Smooth muscle cell (in vitro differentiated cells): ENCODE measurements around the gene TENM4. TPM values are rescaled to one million over a fixed set of nuclear protein-coding genes. Genes with fewer than 3 reads are reported as not detected.
A peak's percentile ranks its signal among the peaks of the same experiment; 100 is the strongest.

Experiments used
- DNase-seq: peaks from one replicate; lab custom pipeline; 2025; ENCODE audit not compliant: unreplicated experiment; lab: John Stamatoyannopoulos, UW
- H2AFZ ChIP-seq: fragments of 200-600 bp; sonication (generic); 2 replicates; pipeline ENCODE4 v1.6.0; 2016; ENCODE audit warnings: antibody characterized with exemption, low read depth, mild to moderate bottlenecking
- H3F3A ChIP-seq: fragments of 200-600 bp; sonication (generic); 2 replicates; pipeline ENCODE4 v1.6.0; 2017; ENCODE audit warnings: antibody characterized with exemption, low read depth
- H3K27ac ChIP-seq: fragments of 200-600 bp; sonication (generic); 2 replicates; pipeline ENCODE4 v1.5.1; 2016; ENCODE audit warnings: low read depth, mild to moderate bottlenecking
- H3K27me3 ChIP-seq: fragments of 200-600 bp; sonication (generic); 2 replicates; pipeline ENCODE4 v1.6.1; 2016; ENCODE audit warnings: low read depth, mild to moderate bottlenecking
- H3K36me3 ChIP-seq: fragments of 200-600 bp; sonication (generic); 2 replicates; pipeline ENCODE4 v1.5.1; 2016; ENCODE audit warnings: low read depth
- H3K4me1 ChIP-seq: fragments of 200-600 bp; sonication (generic); 2 replicates; pipeline ENCODE4 v1.5.1; 2016; ENCODE audit warnings: low read depth
- H3K4me2 ChIP-seq: fragments of 200-600 bp; sonication (generic); 2 replicates; pipeline ENCODE4 v1.6.0; 2016; ENCODE audit warnings: mild to moderate bottlenecking
- H3K4me3 ChIP-seq: fragments of 200-600 bp; sonication (generic); 2 replicates; pipeline ENCODE4 v1.5.1; 2016; ENCODE audit warnings: mild to moderate bottlenecking
- H3K79me2 ChIP-seq: fragments of 200-600 bp; sonication (generic); 2 replicates; pipeline ENCODE4 v1.6.0; 2016; ENCODE audit warnings: low read depth, mild to moderate bottlenecking
- H3K9ac ChIP-seq: fragments of 200-600 bp; sonication (generic); 2 replicates; pipeline ENCODE4 v1.6.0; 2016; ENCODE audit warnings: low read depth
- H3K9me3 ChIP-seq: fragments of 200-600 bp; sonication (generic); replicated peaks from 2 replicates; pipeline ENCODE4 v1.5.1; 2016; ENCODE audit warnings: low read depth
- H4K20me1 ChIP-seq: fragments of 200-600 bp; sonication (generic); 2 replicates; pipeline ENCODE4 v1.6.0; 2016; ENCODE audit warnings: low read depth
- CTCF ChIP-seq: fragments of 200-600 bp; sonication (generic); IDR thresholded peaks from 2 replicates; pipeline ENCODE4 v1.5.1; 2017; ENCODE audit warnings: borderline replicate concordance, mild to moderate bottlenecking, antibody characterized with exemption; ENCODE audit not compliant: insufficient read depth, poor library complexity, severe bottlenecking
- WGBS: methylation state at CpG from one replicate; pipeline ENCODE4 v1.1.7; 2016; ENCODE audit warnings: low lambda C conversion rate; 5-methylcytosine and 5-hydroxymethylcytosine counted together
- polyA plus RNA-seq: library from polyadenylated mRNA; unstranded; fragments of >200 nt; fragmentation: Nextera tagmentation; extraction: Ambion mirVana; gene quantifications from 2 replicates; pipeline ENCODE4 v1.2.1, GENCODE V29; 2016
- total RNA-seq: library from RNA; depleted of rRNA; stranded (reverse); fragments of >200 nt; gene quantifications from 2 replicates; pipeline ENCODE4 v1.2.3, GENCODE V29; 2014

Gene TENM4
- total and polyA plus RNA-seq, 2 experiments from 2014 or later, result 31.6 to 38.2 TPM

DNA sequence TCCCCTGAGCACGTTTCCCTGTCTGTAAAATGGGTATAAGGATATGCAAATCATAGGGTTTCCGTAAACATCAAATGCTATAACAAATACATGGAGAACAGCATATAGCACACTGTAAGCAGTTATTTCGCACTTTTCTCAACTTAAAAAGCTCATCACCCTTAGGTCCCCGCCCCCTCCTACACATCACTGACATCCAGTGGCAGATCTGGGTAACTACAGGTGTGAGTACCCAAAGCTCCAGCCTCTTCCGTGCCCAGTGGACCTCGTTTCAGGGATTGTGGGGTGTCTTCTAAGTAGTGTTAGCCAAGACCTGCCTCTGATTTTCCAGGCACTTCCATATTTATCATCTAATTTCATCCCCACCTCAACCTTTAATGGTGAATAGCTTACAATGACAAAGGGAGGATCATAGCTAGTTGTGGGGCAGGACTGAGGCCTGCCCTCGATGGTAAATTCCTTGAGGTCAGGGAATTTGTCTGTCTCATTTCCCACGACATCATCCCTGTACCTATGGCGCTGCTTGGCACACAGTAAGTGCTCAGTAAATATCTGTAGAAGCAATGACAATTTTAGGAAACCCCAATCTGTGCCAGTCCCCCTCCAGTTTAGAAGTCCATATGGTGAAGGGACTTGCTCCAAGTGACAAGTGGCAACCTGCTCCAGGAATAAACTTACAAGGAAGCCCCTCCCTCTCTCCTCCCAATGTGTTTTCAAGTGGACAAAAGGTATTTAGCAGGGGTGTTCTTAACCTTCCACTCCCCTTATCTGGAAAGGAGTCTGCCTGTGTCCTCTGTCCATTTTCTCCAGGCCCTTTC is 340.5 kb downstream of the TENM4 start:
- Histone ChIP-seq H3K4me3 (no peak overlapping the region), H3K27ac (no peak overlapping the region), H3K36me3 (no peaks in the 10 kb centered on the region), H3K79me2 (no peaks in the 10 kb centered on the region), H3K9ac (no peak overlapping the region), H3K9me3 (no peaks in the 10 kb centered on the region), H4K20me1 (no peaks in the 10 kb centered on the region), H2AFZ (no peak overlapping the region), H3K4me1 (peaks cover 8% of the 10 kb centered on the region), H3F3A (peaks cover 10% of the 10 kb centered on the region), H3K27me3 (no peaks in the 10 kb centered on the region), H3K4me2 (no peak overlapping the region)
- peak; percentile 69 for TF ChIP-seq CTCF
- no peak for DNase-seq
- WGBS, result 40% methylated on average over 9 of the region's 9 CpGs

DNA sequence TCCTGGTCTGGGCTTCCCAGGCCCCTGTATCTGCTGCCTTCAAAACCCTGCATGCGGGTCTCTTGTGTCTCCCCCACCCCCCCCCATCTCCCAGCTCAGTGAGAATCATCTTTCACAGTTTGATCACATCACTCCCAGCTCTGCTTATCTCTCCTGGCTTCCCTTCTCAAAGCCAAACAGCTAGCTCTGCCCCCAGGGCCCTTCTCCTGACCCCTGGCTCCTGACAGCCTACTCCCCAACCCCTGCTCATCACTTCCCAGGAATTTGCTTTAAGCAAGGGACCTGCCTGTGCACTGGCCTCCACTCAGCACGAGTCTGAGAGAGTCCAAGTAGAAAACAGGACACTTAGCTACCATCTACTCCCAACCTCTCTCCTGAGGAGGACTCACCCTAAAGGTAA is 342.7 kb downstream of the TENM4 start:
- WGBS, result 16% methylated on average over 2 of the region's 2 CpGs
- Histone ChIP-seq H3K36me3 (no peaks in the 10 kb centered on the region), H3K9me3 (no peaks in the 10 kb centered on the region), H3K9ac (no peak overlapping the region), H4K20me1 (no peaks in the 10 kb centered on the region), H2AFZ (no peak overlapping the region), H3K27ac (no peak overlapping the region), H3K79me2 (no peaks in the 10 kb centered on the region), H3K4me2 (no peak overlapping the region), H3K4me1 (peaks cover 8% of the 10 kb centered on the region), H3K4me3 (no peak overlapping the region), H3F3A (peaks cover 14% of the 10 kb centered on the region), H3K27me3 (no peaks in the 10 kb centered on the region)
- TF ChIP-seq CTCF, result no peak
- DNase-seq, result no peak

GRCh38 chr11:79097246-79097875 is 343.5 kb downstream of the TENM4 start:
- no peak overlapping the region for H3K4me3 ChIP-seq
- WGBS, result 89% methylated on average over 8 of the region's 8 CpGs
- no peak overlapping the region for H2AFZ ChIP-seq
- peaks cover 14% of the 10 kb centered on the region for H3F3A ChIP-seq
- no peak overlapping the region for H3K4me2 ChIP-seq
- DNase-seq, result no peak
- no peaks in the 10 kb centered on the region for H3K27me3 ChIP-seq
- H3K9me3 ChIP-seq, result no peaks in the 10 kb centered on the region
- H3K9ac ChIP-seq, result no peak overlapping the region
- H3K36me3 ChIP-seq, result no peaks in the 10 kb centered on the region
- H3K79me2 ChIP-seq, result no peaks in the 10 kb centered on the region
- H3K27ac ChIP-seq, result no peak overlapping the region
- TF ChIP-seq CTCF, result no peak
- peaks cover 8% of the 10 kb centered on the region for H3K4me1 ChIP-seq
- no peaks in the 10 kb centered on the region for H4K20me1 ChIP-seq
